ENCODE results near the gene S100A7.

Gene S100A7

GRCh38 chr1:153460551-153460950 is at the start of gene S100A7:
Gene S100A7, minus strand, starts transcription at chr1:153460651. Its CDS starts 1,638 bp downstream, at chr1:153459013.
- DNase-seq = no peak

DNA sequence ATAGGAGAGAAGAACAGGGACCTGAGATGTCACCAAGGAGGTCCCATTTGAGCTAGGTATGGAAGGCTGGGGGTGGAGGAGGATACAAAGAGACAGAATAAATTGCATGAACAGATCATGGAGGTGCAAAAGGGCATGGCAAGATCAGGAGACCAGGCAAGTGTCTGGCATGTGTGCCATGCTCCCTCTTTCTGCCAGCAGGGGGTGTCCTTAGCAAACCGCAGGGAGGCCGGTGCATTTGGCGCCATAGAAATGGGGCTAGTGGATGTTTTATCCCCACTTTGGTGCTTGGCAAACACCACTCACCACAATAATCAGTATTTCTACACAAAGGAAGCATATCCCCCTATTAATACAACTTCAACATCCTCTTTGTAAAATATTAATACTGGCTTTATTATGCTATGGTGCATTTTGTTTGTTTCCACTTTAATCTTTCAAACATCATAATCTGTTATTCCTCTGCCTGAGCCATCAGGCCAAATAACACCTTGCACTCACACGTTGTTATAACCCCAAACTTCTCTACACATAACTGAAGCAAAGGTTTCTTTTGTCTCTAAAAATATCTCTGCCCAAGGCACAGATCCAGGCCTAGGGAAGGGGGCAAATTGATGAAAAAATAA is 49.4 kb upstream of the S100A7 start:
- no peak for DNase-seq

DNA sequence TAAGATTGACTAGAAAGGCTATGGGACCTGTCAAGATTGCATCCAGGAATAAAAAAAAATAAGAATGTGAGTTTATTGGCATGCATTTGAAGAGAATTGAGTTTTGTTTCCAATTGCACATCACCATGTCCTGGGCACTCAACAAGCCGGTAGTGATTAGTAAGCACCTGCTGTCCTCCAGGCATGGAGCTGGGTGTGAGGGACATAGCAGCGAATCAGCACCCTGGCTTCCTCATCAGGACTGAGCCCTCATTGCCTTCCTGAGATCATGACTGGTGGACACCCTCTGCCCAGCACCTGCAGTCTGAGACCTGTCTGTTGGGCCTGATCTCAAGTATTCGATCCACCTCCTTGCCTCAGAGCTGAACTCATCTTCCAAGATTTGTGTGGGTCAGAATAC is 48.6 kb upstream of the S100A7 start:
- no peak for DNase-seq

- DNase-seq = no peak
These were observed 47.6 kb upstream of the S100A7 start for GRCh38 chr1:153507926-153508583.

DNA sequence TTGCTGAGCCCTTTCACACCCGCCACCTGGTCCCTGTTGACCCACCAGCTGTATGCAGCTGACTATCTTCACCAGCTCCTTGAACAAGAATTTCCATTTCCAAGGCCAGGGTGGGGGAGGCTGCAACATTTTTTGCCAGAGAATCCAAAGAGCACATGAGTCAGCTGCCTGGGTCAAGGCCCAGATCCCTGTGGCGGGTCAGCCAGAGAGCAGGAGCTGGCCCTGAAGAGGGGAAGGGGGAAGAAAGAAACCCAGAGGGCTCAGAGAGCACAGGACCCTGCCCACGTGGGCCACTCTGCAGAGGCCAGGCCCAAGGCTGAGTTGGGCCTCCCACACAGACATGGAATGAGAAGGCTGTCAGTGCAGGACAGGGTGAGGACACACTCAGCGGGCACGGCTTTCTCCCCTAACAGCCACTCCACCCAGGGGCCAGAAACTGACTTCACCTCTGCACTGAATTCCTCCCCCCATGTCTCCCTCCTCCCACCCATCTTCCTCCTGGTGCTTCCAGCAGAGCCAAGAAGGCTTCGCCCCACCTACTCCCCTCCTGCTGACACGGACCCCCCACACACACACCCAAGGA is 46.5 kb upstream of the S100A7 start:
- no peak for DNase-seq

- no peak for DNase-seq
These were observed 45.9 kb upstream of the S100A7 start for GRCh38 chr1:153506386-153506785.

- no peak for DNase-seq
These were observed 45.1 kb upstream of the S100A7 start for GRCh38 chr1:153505576-153505975.

DNA sequence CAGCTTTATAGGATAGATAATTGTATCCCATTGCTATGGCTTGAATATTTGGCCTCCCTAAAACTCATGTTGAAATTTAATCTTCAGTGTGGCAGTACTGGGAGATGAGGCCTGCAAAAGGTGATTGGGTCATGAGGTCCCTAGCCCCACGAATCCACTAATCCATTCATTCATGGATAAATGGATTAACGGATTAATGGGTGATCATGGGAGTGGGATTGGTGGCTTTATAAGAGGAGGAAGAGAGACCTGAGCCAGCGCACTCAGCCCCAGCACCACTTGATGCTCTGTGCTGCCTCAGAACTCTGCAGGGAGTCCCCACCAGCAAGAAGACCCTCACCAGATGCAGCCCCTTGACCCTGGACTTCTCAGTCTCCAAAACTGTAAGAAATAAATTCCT is 43.3 kb upstream of the S100A7 start:
- no peak for DNase-seq

- no peak for DNase-seq
These were observed 38.3 kb upstream of the S100A7 start for GRCh38 chr1:153498746-153499145.

- DNase-seq = no peak
These were observed 35.1 kb upstream of the S100A7 start for GRCh38 chr1:153495536-153495935.

GRCh38 chr1:153494976-153495535 is 34.6 kb upstream of the S100A7 start:
- peak; percentile 63 for DNase-seq

- DNase-seq = no peak
These were observed 33.0 kb upstream of the S100A7 start for GRCh38 chr1:153493343-153493960.

DNA sequence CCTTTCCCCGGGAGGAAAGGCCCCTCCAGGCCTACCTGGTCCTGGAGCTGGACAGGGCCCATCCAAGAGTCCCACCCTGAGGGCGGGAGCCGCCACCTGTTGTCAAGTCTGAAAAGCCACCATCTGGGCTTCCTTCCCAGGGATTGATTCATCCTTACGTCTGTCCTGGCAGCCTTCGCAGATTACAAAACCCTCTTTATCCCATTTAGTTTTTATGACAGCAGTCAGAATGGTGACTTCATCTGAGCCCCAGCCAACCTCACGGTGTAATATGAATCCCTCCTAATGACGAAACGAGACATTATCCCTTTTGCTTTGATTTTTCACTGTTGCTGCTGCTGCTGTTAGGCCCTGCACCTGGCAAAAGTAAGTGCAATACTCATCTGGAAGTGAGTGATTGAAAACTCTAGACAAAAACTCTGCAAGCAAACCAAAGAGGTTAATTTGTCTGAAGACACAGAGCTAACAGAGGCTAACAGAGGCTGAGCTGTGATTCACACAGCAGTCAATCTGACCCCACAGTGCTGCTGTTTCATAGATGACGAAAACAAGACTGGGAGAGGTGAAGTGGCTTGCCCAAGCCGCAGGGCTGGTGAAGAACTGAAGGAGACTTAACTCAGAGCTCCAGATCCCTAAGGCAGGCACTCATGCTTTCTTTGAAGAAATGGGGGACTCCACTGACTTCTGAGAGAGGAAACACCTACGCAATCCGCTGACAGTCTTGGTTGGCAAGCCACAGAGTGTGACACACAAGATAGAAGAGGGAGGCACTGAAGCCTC is 30.0 kb upstream of the S100A7 start:
- DNase-seq = peak; percentile 88

DNA sequence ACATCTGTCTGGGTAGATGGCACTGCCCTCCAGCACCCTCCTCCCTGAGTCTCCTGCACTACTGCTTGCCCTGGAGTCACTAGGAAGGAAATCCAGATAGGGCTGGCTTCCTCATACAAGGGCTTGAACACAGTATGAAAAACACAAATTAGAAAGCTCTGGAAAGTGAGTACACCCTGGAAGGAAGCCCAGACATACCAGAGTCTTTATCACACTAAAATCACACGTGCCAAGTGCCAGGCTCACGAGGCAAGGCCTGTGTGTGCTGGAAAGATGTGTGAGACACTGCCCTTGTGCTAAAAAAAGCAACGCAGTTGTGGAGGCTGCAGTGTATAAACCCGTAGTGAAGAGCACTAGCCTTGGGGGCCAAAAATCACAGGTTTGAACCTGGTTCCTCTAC is 28.3 kb upstream of the S100A7 start:
- DNase-seq = no peak

DNA sequence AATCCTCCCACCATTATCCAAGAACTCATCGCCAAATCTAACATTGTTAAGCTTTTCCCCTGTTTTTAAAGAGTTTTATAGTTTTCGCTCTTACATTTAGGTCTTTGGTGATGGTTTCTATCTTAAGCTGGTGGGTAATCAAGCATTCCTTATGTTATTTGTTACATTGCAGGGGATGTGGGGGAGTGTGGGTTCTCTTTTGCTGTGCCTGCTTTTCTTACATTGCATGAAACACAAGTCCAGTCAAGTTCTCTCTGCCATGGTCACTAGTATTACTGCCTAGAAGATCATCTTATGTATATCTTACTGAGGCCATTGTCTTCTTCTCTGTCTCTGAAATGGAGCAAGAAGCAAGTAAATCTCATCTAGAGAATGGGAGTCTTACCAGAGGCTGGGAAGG is 27.3 kb upstream of the S100A7 start:
- DNase-seq = no peak

DNA sequence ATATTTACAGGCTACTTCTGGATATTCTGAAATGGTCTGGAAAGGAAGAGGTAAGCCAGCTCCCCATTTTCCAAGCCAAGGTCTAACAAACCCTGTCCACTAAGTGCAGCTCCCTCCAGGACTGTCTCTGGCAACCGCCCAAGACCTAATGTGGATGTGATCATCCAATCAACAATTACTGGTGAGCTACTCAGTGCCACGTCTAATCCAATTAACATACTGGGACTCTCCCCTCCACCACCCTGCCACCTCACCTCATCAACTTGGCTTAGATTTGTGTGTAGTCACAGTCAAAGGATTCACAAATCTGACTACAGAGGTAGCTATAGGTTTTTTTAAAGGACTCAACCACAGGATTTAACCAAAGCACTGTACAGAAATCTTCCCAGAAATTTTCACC is 25.4 kb upstream of the S100A7 start:
- peak; percentile 80 for DNase-seq

DNA sequence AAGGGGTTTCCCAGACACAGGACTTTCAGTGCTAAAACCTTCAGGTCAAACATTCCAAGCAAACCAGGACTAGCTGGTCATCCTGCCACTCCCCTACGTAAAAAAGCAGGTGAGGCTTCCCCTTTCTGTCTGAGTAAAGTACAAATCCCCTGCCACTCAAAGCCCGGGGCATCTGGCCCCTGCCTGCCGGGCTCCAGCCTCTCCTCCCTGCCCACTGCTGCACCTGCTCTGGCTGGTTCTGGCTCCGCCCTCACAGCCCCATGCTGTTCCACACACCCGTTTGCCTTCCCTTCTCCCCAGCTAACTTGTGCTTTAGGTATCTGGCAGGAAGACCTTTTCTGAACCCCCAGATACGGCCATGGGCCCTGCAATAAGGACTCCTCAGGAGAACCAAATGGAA is 23.3 kb upstream of the S100A7 start:
- DNase-seq = peak; percentile 65

GRCh38 chr1:153481124-153481523 is 20.7 kb upstream of the S100A7 start:
- DNase-seq = no peak

GRCh38 chr1:153478692-153479618 is 18.5 kb upstream of the S100A7 start:
- DNase-seq = no peak

DNA sequence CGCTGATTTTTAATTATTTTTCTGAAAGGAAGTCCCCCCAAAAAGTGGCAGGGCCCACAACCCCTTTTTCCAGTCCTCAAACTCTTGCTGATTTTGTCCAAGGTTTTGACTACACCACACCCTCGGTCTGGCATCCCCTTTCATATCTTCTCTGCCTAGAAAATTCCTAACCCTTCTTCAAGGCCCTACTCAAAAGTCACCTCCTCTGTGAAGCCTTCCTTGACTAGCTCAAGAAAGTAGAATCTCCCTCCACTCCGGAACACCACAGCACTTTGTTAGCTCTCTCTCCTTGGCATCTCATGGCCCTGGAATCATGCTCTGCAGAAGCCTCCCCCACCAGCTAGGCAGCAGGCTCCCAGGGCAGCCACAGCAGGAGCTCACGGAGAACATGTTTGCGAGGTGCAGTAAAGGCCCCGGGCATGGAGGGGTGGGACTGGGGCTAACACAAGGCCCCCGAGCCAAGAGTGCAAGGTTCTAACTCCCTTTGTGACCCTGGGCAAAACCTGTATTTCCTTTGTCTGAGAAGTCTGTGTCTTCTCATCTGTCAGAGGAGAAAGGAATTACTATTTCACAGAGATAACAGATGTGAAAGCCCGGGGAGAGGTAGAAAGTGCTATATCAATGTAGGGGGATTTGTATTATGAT is 17.7 kb upstream of the S100A7 start:
- no peak for DNase-seq

DNA sequence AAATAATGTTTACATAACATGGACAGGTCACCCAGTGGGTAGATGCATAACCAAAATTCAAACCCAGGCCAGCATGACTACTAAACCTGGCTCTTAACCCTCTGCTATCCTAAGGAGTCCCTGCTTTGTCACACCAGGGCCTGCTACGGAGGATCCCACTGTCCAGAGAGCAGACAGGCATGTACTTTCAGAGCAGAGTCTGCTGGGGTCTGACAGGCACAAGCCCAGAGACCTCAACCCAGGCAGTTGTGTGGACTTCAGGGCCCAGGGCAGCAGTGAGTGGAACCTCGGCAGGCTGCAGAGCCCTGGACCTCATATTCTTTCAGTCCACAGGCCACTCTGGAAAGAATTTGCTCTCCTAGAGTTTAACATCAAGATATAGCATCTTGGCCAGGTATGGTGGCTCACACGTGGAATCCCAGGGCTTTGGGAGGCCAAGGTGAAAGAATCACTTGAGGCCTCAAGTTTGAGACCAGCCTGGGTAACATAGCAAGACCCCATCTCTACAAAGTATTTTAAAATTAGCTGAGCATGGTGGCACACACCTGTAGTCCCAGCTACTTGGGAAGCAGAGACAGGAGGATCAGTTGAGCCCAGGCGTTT is 16.1 kb upstream of the S100A7 start:
- no peak for DNase-seq
